PC-3 (cell line): ENCODE results near the gene ARFIP1. TPM values are rescaled to one million over a fixed set of nuclear protein-coding genes. Genes with fewer than 3 reads are reported as not detected.

Experiments used
- ATAC-seq: fragments of 200-7000 bp; cut with Tn5 transposase; 2 replicates; pipeline ENCODE4 v1.9.1; 2020; ENCODE audit warnings: mild to moderate bottlenecking, moderate library complexity
- BruUV-seq: library from RNA; stranded (reverse); fragments of 400-500 nt; replicated peaks from 2 replicates; lab custom pipeline; 2021; lab: Mats Ljungman, UMichigan
- CTCF ChIA-PET: fragments of 300-600 bp; sonication (Branson Sonifier 250); formaldehyde crosslinking; loops from one replicate; lab custom pipeline; 2022; ENCODE audit warnings: antibody characterized with exemption; lab: Charles Lee
- POLR2A ChIA-PET: fragments of 300-600 bp; sonication (Branson Sonifier 250); formaldehyde crosslinking; loops from one replicate; lab custom pipeline; 2022; ENCODE audit warnings: antibody characterized with exemption; ENCODE audit not compliant: unreplicated experiment; lab: Charles Lee
- DNase-seq: peaks from one replicate; pipeline ENCODE4 v3.0.0-alpha.2; 2015
- H2AFZ ChIP-seq: fragments of 300-600 bp; sonication (generic); 2 replicates; pipeline ENCODE4 v1.6.0; 2016; ENCODE audit warnings: antibody characterized with exemption, low read length
- H3F3A ChIP-seq: fragments of 300-600 bp; sonication (generic); one replicate; pipeline ENCODE4 v1.6.0; 2017; ENCODE audit warnings: antibody characterized with exemption, low read length, control low read depth, mild to moderate bottlenecking; ENCODE audit not compliant: unreplicated experiment
- H3K27ac ChIP-seq: fragments of 300-600 bp; sonication (generic); 2 replicates; pipeline ENCODE4 v1.5.1; 2016; ENCODE audit warnings: mild to moderate bottlenecking, low read length
- H3K27me3 ChIP-seq: fragments of 300-600 bp; sonication (generic); 2 replicates; pipeline ENCODE4 v1.6.1; 2016; ENCODE audit warnings: low read length, mixed read lengths
- H3K36me3 ChIP-seq: fragments of 300-600 bp; sonication (generic); 2 replicates; pipeline ENCODE4 v1.6.1; 2016; ENCODE audit warnings: low read depth, mixed run types, low read length, mixed read lengths
- H3K4me1 ChIP-seq: fragments of 300-600 bp; sonication (generic); 2 replicates; pipeline ENCODE4 v1.5.1; 2016; ENCODE audit warnings: low read length; ENCODE audit not compliant: insufficient read depth
- H3K4me2 ChIP-seq: fragments of 300-600 bp; sonication (generic); 2 replicates; pipeline ENCODE4 v1.6.0; 2016; ENCODE audit warnings: low read length
- H3K4me3 ChIP-seq: fragments of 300-600 bp; sonication (generic); 2 replicates; pipeline ENCODE4 v1.5.1; 2016; ENCODE audit warnings: mild to moderate bottlenecking, low read length, mixed read lengths
- H3K79me2 ChIP-seq: fragments of 300-600 bp; sonication (generic); 2 replicates; pipeline ENCODE4 v1.6.1; 2017; ENCODE audit warnings: low read length, mixed read lengths
- H3K9ac ChIP-seq: fragments of 300-600 bp; sonication (generic); 2 replicates; pipeline ENCODE4 v1.6.0; 2016; ENCODE audit warnings: mild to moderate bottlenecking, low read length
- H3K9me2 ChIP-seq: fragments of 300-600 bp; sonication (generic); replicated peaks from 2 replicates; pipeline ENCODE4 v1.6.1; 2016; ENCODE audit warnings: mixed run types, low read length, mixed read lengths
- H3K9me3 ChIP-seq: fragments of 300-600 bp; sonication (generic); 2 replicates; pipeline ENCODE4 v1.6.1; 2016; ENCODE audit warnings: low read length, mixed read lengths
- H4K20me1 ChIP-seq: fragments of 300-600 bp; sonication (generic); 2 replicates; pipeline ENCODE4 v1.6.1; 2016; ENCODE audit warnings: low read length, mixed read lengths
- EZH2 ChIP-seq: fragments of 300-600 bp; sonication (generic); IDR thresholded peaks from one replicate; pipeline ENCODE4 v1.6.1; 2017; ENCODE audit warnings: antibody characterized with exemption, mild to moderate bottlenecking, low read length; ENCODE audit not compliant: unreplicated experiment
- EZH2phosphoT487 ChIP-seq: fragments of 300-600 bp; sonication (generic); IDR thresholded peaks from 2 replicates; pipeline ENCODE4 v1.6.1; 2018; ENCODE audit warnings: mild to moderate bottlenecking, antibody characterized with exemption, low read length, borderline replicate concordance
- intact Hi-C: fragments of 100-400 bp; cut with micrococcal nuclease; formaldehyde crosslinking; loops from 2 replicates; pipeline ENCODE4 v1.9.0; 2023
- total RNA-seq: library from RNA; depleted of rRNA; stranded (reverse); fragments of >200 nt; gene quantifications from 2 replicates; pipeline ENCODE4 v1.2.3, GENCODE V29; 2014
- TF ChIP-seq, protein P1 (sequence below): fragments of 300-600 bp; sonication (generic); conservative IDR thresholded peaks from 2 replicates; pipeline ENCODE4 v1.5.1; 2017; ENCODE audit warnings: antibody characterized with exemption, low read depth, mild to moderate bottlenecking, low read length

Gene ARFIP1
- total RNA-seq, 1 experiment from 2014 or later, result 23.5 TPM

DNA sequence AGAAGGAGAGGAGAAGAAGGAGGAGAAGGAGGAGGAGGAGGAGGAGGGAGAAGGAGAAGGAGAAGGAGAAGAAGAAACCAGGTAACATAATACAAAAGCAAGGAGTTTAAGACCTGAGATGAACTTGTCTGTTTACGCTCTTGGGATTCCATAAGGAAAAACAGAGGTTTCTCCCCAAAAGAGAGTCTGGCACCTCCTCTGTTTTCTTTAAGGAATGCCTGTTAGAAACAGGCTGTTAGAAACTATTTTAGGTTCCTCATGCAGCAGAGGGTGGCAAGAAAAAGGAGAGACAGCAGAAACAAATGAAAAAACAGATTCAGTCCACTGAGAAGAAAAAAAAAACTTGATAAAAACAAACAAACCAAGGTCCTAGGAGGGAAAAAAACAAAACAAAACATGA lies 146.1 kb downstream of the ARFIP1 start:
- ATAC-seq (no peak), DNase-seq (no peak)
- POLR2A ChIA-PET, result no interaction called here
- Histone ChIP-seq H3K36me3 (no peaks in the 10 kb centered on the region), H3K4me3 (no peak overlapping the region), H3K27ac (no peak overlapping the region), H3K27me3 (no peaks in the 10 kb centered on the region), H3K4me2 (no peak overlapping the region), H4K20me1 (no peaks in the 10 kb centered on the region), H3K9me3 (no peaks in the 10 kb centered on the region), H3K9ac (no peak overlapping the region), H3F3A (no peaks in the 10 kb centered on the region), H3K79me2 (no peaks in the 10 kb centered on the region), H2AFZ (no peak overlapping the region), H3K9me2 (no peaks in the 10 kb centered on the region), H3K4me1 (no peaks in the 10 kb centered on the region)
- CTCF ChIA-PET, result no interaction called here
- no TSS peak for BruUV-seq
- no peak for TF ChIP-seq EZH2phosphoT487
- intact Hi-C loops, result no loop called here

DNA sequence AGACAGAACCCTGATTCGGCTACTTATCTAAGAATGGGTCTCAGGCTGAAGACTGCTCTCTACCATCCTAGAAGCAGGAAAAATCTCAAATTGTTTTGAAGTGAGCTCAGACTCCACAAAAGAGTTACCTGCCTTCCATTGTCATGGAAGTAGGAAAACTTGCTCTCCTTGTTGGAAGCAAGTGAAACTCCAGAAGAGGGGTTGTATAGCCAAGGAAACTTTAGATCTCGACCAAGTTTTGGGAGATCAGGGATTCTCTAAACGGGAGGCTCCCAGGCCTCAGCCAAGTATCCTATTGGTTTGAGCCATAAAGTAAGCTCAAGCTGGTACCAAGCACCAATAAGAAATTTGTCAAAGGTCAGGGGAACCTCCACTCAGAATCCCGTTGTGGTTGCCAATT lies 147.2 kb downstream of the ARFIP1 start:
- Histone ChIP-seq H2AFZ (no peak overlapping the region), H4K20me1 (no peaks in the 10 kb centered on the region), H3K36me3 (no peaks in the 10 kb centered on the region), H3K27ac (no peak overlapping the region), H3K27me3 (no peaks in the 10 kb centered on the region), H3K9me3 (no peaks in the 10 kb centered on the region), H3K4me2 (no peak overlapping the region), H3K9ac (no peak overlapping the region), H3K4me3 (no peak overlapping the region), H3F3A (no peaks in the 10 kb centered on the region), H3K4me1 (no peaks in the 10 kb centered on the region), H3K9me2 (no peaks in the 10 kb centered on the region), H3K79me2 (no peaks in the 10 kb centered on the region)
- TF ChIP-seq, protein P1, sequence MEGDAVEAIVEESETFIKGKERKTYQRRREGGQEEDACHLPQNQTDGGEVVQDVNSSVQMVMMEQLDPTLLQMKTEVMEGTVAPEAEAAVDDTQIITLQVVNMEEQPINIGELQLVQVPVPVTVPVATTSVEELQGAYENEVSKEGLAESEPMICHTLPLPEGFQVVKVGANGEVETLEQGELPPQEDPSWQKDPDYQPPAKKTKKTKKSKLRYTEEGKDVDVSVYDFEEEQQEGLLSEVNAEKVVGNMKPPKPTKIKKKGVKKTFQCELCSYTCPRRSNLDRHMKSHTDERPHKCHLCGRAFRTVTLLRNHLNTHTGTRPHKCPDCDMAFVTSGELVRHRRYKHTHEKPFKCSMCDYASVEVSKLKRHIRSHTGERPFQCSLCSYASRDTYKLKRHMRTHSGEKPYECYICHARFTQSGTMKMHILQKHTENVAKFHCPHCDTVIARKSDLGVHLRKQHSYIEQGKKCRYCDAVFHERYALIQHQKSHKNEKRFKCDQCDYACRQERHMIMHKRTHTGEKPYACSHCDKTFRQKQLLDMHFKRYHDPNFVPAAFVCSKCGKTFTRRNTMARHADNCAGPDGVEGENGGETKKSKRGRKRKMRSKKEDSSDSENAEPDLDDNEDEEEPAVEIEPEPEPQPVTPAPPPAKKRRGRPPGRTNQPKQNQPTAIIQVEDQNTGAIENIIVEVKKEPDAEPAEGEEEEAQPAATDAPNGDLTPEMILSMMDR, result no peak
- TF ChIP-seq EZH2 (no peak), EZH2phosphoT487 (no peak)
- CTCF ChIA-PET, result no interaction called here
- no peak for DNase-seq
- POLR2A ChIA-PET, result no interaction called here
- no peak for ATAC-seq
- intact Hi-C loops, result no loop called here
- no TSS peak for BruUV-seq

- Histone ChIP-seq H3K9me2 (no peaks in the 10 kb centered on the region), H3K27me3 (no peaks in the 10 kb centered on the region), H3F3A (no peaks in the 10 kb centered on the region), H3K27ac (no peak overlapping the region), H4K20me1 (no peaks in the 10 kb centered on the region), H3K4me3 (no peak overlapping the region), H3K36me3 (no peaks in the 10 kb centered on the region), H3K79me2 (no peaks in the 10 kb centered on the region), H3K9ac (no peak overlapping the region), H2AFZ (no peak overlapping the region), H3K9me3 (no peaks in the 10 kb centered on the region), H3K4me1 (no peaks in the 10 kb centered on the region), H3K4me2 (no peak overlapping the region)
- CTCF ChIA-PET, result no interaction called here
- TF ChIP-seq EZH2phosphoT487 (no peak), EZH2 (no peak)
- TF ChIP-seq, protein P1, result no peak
- intact Hi-C loops, result no loop called here
- POLR2A ChIA-PET, result no interaction called here
- ATAC-seq (no peak), DNase-seq (no peak)
- BruUV-seq, result no TSS peak
Measured at GRCh38 chr4:152927737-152928136, 148.0 kb downstream of the ARFIP1 start.
